A673 (cell line): ENCODE data around the gene INSR.

Source experiments
- EZH2 ChIP-seq: fragments of 200-600 bp; sonication (generic); IDR thresholded peaks from 2 replicates; pipeline ENCODE4 v1.6.1; 2017; ENCODE audit warnings: borderline replicate concordance, low read depth, mild to moderate bottlenecking, mixed read lengths, antibody characterized with exemption, low read length; ENCODE audit not compliant: poor library complexity, severe bottlenecking
- TF ChIP-seq, protein P1 (sequence below): fragments of 300-800, 200-600 bp; sonication (generic); conservative IDR thresholded peaks from 2 replicates; pipeline ENCODE4 v1.5.1; 2017; ENCODE audit warnings: low read depth, mild to moderate bottlenecking, antibody characterized with exemption, low read length, moderate library complexity, mixed read lengths

DNA sequence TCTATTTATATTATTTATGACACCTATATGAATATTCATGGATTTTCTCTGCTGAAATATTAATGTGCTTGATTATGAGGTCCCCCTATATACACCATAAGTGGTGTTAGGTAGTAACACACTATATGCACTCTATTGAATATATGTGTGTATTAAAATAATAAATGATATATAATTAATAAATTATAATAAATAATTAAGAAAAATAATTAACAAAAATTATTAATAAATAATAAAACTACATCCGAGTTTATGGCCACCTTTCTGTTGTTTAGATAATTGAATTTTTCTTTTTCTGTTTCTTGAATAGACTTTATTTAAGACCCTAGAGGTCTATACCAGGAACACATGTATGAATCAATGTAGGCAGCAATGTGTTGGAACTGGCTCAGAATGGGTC, 33.6 kb upstream of the INSR start:
- TF ChIP-seq, protein P1, sequence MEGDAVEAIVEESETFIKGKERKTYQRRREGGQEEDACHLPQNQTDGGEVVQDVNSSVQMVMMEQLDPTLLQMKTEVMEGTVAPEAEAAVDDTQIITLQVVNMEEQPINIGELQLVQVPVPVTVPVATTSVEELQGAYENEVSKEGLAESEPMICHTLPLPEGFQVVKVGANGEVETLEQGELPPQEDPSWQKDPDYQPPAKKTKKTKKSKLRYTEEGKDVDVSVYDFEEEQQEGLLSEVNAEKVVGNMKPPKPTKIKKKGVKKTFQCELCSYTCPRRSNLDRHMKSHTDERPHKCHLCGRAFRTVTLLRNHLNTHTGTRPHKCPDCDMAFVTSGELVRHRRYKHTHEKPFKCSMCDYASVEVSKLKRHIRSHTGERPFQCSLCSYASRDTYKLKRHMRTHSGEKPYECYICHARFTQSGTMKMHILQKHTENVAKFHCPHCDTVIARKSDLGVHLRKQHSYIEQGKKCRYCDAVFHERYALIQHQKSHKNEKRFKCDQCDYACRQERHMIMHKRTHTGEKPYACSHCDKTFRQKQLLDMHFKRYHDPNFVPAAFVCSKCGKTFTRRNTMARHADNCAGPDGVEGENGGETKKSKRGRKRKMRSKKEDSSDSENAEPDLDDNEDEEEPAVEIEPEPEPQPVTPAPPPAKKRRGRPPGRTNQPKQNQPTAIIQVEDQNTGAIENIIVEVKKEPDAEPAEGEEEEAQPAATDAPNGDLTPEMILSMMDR, result no peak
- TF ChIP-seq EZH2, result no peak
